Measurements from ENCODE around the gene GPD1L.

DNA sequence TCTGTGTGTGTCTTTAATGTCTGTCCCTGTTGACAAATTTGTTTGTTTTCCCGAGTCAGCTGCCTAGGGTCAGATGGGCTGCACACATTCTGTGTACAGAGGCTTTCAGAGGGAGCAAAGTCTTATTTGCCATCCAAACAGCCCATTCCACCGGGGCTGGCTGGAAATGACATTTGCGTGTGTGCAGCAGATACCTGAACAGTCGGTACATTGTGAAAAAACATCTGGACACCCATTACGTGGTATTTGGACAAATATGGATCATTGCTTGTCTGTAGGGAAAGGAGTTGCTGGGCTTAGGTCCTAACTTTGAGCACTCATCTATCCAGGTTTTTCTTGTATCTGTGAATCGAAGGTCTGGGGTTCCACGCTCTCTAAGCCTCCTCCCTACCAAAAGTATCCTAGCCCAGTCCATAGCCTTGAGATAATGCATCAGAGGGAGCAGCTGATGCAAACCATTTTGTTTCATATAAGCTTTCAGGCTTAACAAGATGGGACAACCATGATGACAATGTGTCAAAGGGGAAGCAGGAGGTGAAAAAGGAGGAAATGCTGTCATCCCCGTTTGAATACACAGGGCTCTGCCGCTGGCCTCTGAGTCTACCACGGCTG lies 109.9 kb downstream of the GPD1L start:
- TF ChIP-seq, protein P1, sequence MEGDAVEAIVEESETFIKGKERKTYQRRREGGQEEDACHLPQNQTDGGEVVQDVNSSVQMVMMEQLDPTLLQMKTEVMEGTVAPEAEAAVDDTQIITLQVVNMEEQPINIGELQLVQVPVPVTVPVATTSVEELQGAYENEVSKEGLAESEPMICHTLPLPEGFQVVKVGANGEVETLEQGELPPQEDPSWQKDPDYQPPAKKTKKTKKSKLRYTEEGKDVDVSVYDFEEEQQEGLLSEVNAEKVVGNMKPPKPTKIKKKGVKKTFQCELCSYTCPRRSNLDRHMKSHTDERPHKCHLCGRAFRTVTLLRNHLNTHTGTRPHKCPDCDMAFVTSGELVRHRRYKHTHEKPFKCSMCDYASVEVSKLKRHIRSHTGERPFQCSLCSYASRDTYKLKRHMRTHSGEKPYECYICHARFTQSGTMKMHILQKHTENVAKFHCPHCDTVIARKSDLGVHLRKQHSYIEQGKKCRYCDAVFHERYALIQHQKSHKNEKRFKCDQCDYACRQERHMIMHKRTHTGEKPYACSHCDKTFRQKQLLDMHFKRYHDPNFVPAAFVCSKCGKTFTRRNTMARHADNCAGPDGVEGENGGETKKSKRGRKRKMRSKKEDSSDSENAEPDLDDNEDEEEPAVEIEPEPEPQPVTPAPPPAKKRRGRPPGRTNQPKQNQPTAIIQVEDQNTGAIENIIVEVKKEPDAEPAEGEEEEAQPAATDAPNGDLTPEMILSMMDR (conservative IDR thresholded peaks at IDR 0.05; ENCODE audit: low read depth, low read length) = no peak
- TF ChIP-seq FOS (IDR thresholded peaks at IDR 0.05; ENCODE audit: low read depth, low read length) (no peak), RCOR1 (IDR thresholded peaks at IDR 0.05; ENCODE audit: insufficient replicate concordance, low read length) (no peak), POLR2A (IDR thresholded peaks at IDR 0.05; ENCODE audit: low read depth, low read length) (no peak), MXI1 (IDR thresholded peaks at IDR 0.05; ENCODE audit: borderline replicate concordance, low read depth, low read length) (no peak)
